H1 (cell line): ENCODE results near the gene WDR48. TPM values are rescaled to one million over a fixed set of nuclear protein-coding genes. Genes with fewer than 3 reads are reported as not detected.

ENCODE experiments used
- CTCF ChIA-PET: fragments of 300-600 bp; sonication (Branson Sonifier 250); formaldehyde crosslinking; loops from one replicate; lab custom pipeline; 2021; ENCODE audit not compliant: partially characterized antibody; lab: Charles Lee
- POLR2A ChIA-PET: fragments of 300-600 bp; sonication (Branson Sonifier 250); formaldehyde crosslinking; loops from one replicate; lab custom pipeline; 2021; ENCODE audit warnings: inconsistent platforms; ENCODE audit not compliant: partially characterized antibody; lab: Charles Lee
- DNase-seq, 2 experiments: peaks; one replicate each; pipeline versions ENCODE4 v3.0.0 to v3.0.0-alpha.2; 2010 to 2022; ENCODE audit warnings: low spot score in 2 of 2, low read depth in 1 of 2, mixed read lengths in 1 of 2
- FAIRE-seq: peaks from 2 replicates; lab custom pipeline; 2011; peaks lifted over from hg19 to GRCh38; lab: Jason Lieb, UNC
- H2AFZ ChIP-seq: 2 replicates; pipeline ENCODE4 v1.8.1; 2012; ENCODE audit warnings: low read length, inconsistent platforms
- H2AK5ac ChIP-seq: 2 replicates; pipeline ENCODE4 v1.6.1; 2013; ENCODE audit warnings: low read depth, low read length
- H2BK120ac ChIP-seq: replicated peaks from 2 replicates; pipeline ENCODE3; 2013; ENCODE audit warnings: low read depth, low read length, inconsistent platforms
- H2BK12ac ChIP-seq: 2 replicates; pipeline ENCODE4 v1.6.1; 2013; ENCODE audit warnings: low read depth, low read length
- H2BK15ac ChIP-seq: 2 replicates; pipeline ENCODE4 v1.6.1; 2013; ENCODE audit warnings: low read length
- H2BK20ac ChIP-seq: 2 replicates; pipeline ENCODE4 v1.6.1; 2013; ENCODE audit warnings: low read length
- H2BK5ac ChIP-seq: 2 replicates; pipeline ENCODE4 v1.6.1; 2013; ENCODE audit warnings: low read depth, low read length
- H3K14ac ChIP-seq: 2 replicates; pipeline ENCODE4 v1.6.1; 2013; ENCODE audit warnings: inconsistent platforms; ENCODE audit not compliant: insufficient read length
- H3K18ac ChIP-seq: 2 replicates; pipeline ENCODE4 v1.6.1; 2013; ENCODE audit warnings: low read length; ENCODE audit errors: extremely low read depth
- H3K23ac ChIP-seq: 2 replicates; pipeline ENCODE4 v1.6.1; 2013; ENCODE audit warnings: inconsistent platforms; ENCODE audit not compliant: insufficient read length
- H3K23me2 ChIP-seq: 2 replicates; pipeline ENCODE4 v1.6.1; 2013; ENCODE audit warnings: low read depth, low read length
- H3K27ac ChIP-seq: 2 replicates; pipeline ENCODE4 v1.6.1; 2011; ENCODE audit warnings: low read depth, low read length, inconsistent platforms
- H3K27me3 ChIP-seq, 4 experiments: replicated peaks in 1 of 4; 1 replicate in 1 of 4; 2 replicates in 3 of 4; pipeline versions ENCODE4 v1.6.1 to v1.8.1; 2011 to 2013; ENCODE audit warnings: low read length in 3 of 4, mild to moderate bottlenecking in 3 of 4, inconsistent platforms in 2 of 4, mixed read lengths in 2 of 4, moderate library complexity in 1 of 4; ENCODE audit not compliant: control insufficient read depth in 3 of 4, insufficient read depth in 3 of 4; ENCODE audit errors: extremely low read depth in 1 of 4
- H3K36me3 ChIP-seq, 4 experiments: 2 replicates each; pipeline versions ENCODE4 v1.6.1 to v1.8.1; 2011 to 2013; ENCODE audit warnings: mild to moderate bottlenecking in 4 of 4, low read length in 3 of 4, moderate library complexity in 2 of 4, control low read depth in 1 of 4, inconsistent platforms in 1 of 4; ENCODE audit not compliant: insufficient read depth in 4 of 4, control insufficient read depth in 2 of 4
- H3K4ac ChIP-seq: replicated peaks from 2 replicates; pipeline ENCODE3; 2013; ENCODE audit warnings: low read length, low read depth, mixed read lengths, inconsistent platforms; ENCODE audit not compliant: insufficient read length
- H3K4me1 ChIP-seq, 4 experiments: replicated peaks in 1 of 4; 1 replicate in 1 of 4; 2 replicates in 3 of 4; pipeline versions ENCODE4 v1.6.1 to v1.8.1; 2011 to 2013; ENCODE audit warnings: low read length in 3 of 4, inconsistent platforms in 2 of 4, mixed read lengths in 1 of 4; ENCODE audit not compliant: insufficient read depth in 4 of 4, control insufficient read depth in 3 of 4
- H3K4me2 ChIP-seq, 2 experiments: 2 replicates each; pipeline versions ENCODE4 v1.6.1 to v1.8.1; 2011 to 2013; ENCODE audit warnings: low read depth in 2 of 2, low read length in 2 of 2, control low read depth in 1 of 2, inconsistent platforms in 1 of 2, mild to moderate bottlenecking in 1 of 2; ENCODE audit not compliant: insufficient read depth in 1 of 2
- H3K4me3 ChIP-seq, 4 experiments: fragments of 200-600, 300-600 bp in 1 of 4; sonication (generic), shearing (Covaris generic), sonication (Bioruptor Twin) in 1 of 4; 2 replicates each; pipeline versions ENCODE4 v1.5.1 to v1.8.1; 2011 to 2016; ENCODE audit warnings: low read length in 4 of 4, low read depth in 3 of 4, control low read depth in 2 of 4, inconsistent platforms in 2 of 4, mild to moderate bottlenecking in 2 of 4, mixed read lengths in 1 of 4, moderate library complexity in 1 of 4; ENCODE audit not compliant: insufficient read depth in 2 of 4; ENCODE audit errors: extremely low read depth in 1 of 4
- H3K56ac ChIP-seq: replicated peaks from 2 replicates; pipeline ENCODE3; 2013; ENCODE audit warnings: low read depth, mild to moderate bottlenecking, mixed read lengths, low read length, inconsistent platforms; ENCODE audit not compliant: insufficient read length
- H3K79me1 ChIP-seq: 2 replicates; pipeline ENCODE4 v1.6.1; 2013; ENCODE audit warnings: low read depth, low read length, control low read depth
- H3K79me2 ChIP-seq, 2 experiments: 2 replicates each; pipeline versions ENCODE4 v1.6.1 to v1.8.1; 2012 to 2013; ENCODE audit warnings: low read length in 2 of 2, mild to moderate bottlenecking in 2 of 2, inconsistent platforms in 1 of 2; ENCODE audit not compliant: insufficient read depth in 2 of 2, control insufficient read depth in 1 of 2
- H3K9ac ChIP-seq, 4 experiments: replicated peaks in 1 of 4; 1 replicate in 1 of 4; 2 replicates in 3 of 4; pipeline versions ENCODE4 v1.6.1 to v1.8.1; 2011 to 2013; ENCODE audit warnings: low read depth in 3 of 4, low read length in 3 of 4, control low read depth in 2 of 4, mild to moderate bottlenecking in 2 of 4, moderate library complexity in 2 of 4, inconsistent platforms in 1 of 4; ENCODE audit errors: extremely low read depth in 1 of 4
- H3K9me3 ChIP-seq, 2 experiments: 2 replicates each; pipeline versions ENCODE4 v1.6.1 to v1.8.1; 2012 to 2013; ENCODE audit warnings: mild to moderate bottlenecking in 2 of 2, moderate library complexity in 2 of 2, control low read depth in 1 of 2, inconsistent platforms in 1 of 2, low read depth in 1 of 2, low read length in 1 of 2, mixed read lengths in 1 of 2; ENCODE audit not compliant: insufficient read depth in 2 of 2
- H4K20me1 ChIP-seq, 2 experiments: replicated peaks in 1 of 2; 2 replicates each; pipeline versions ENCODE3 to v1.8.1; 2011 to 2013; ENCODE audit warnings: inconsistent platforms in 2 of 2, low read length in 2 of 2, mild to moderate bottlenecking in 1 of 2; ENCODE audit not compliant: insufficient read depth in 2 of 2, control insufficient read depth in 1 of 2
- H4K5ac ChIP-seq: 2 replicates; pipeline ENCODE4 v1.6.1; 2013; ENCODE audit warnings: low read length, low read depth, mixed read lengths, inconsistent platforms; ENCODE audit not compliant: insufficient read length
- H4K8ac ChIP-seq: 2 replicates; pipeline ENCODE4 v1.8.0; 2013; ENCODE audit warnings: mild to moderate bottlenecking, moderate library complexity, low read length, inconsistent platforms; ENCODE audit not compliant: insufficient read depth; ENCODE audit errors: extremely low read depth
- H4K91ac ChIP-seq: replicated peaks from 2 replicates; pipeline ENCODE3; 2013; ENCODE audit warnings: low read length, mixed read lengths, inconsistent platforms; ENCODE audit not compliant: insufficient read length
- ATF3 ChIP-seq: IDR thresholded peaks from 2 replicates; pipeline ENCODE4 v1.6.1; 2011; ENCODE audit warnings: low read depth, mild to moderate bottlenecking, low read length; ENCODE audit not compliant: insufficient read depth
- CBX5 ChIP-seq: fragments of 300-800, 300-1000 bp; sonication (generic); IDR thresholded peaks from 2 replicates; pipeline ENCODE4 v1.7.1; 2016; ENCODE audit warnings: antibody characterized with exemption, low read length, low read depth
- CREB1 ChIP-seq: IDR thresholded peaks from 2 replicates; pipeline ENCODE4 v1.6.1; 2012; ENCODE audit warnings: inconsistent platforms
- HDAC6 ChIP-seq: IDR thresholded peaks from one replicate; pipeline ENCODE4 v1.7.1; 2012; ENCODE audit warnings: low read depth, mild to moderate bottlenecking, inconsistent platforms, low read length, moderate library complexity
- MAFK ChIP-seq: IDR thresholded peaks from 2 replicates; pipeline ENCODE4 v1.6.1; 2012; ENCODE audit warnings: low read depth, mild to moderate bottlenecking, improper control_type of control experiment, low read length
- NRF1 ChIP-seq: IDR thresholded peaks from 2 replicates; pipeline ENCODE4 v1.6.1; 2011; ENCODE audit warnings: mild to moderate bottlenecking, low read depth, low read length, improper control_type of control experiment
- POLR2A ChIP-seq, 2 experiments: IDR thresholded peaks; 1 replicate in 1 of 2; 2 replicates in 1 of 2; pipeline ENCODE4 v1.6.1; 2011; ENCODE audit warnings: low read depth in 2 of 2, low read length in 2 of 2, mild to moderate bottlenecking in 2 of 2; ENCODE audit errors: control extremely low read depth in 1 of 2
- RBBP5 ChIP-seq: IDR thresholded peaks from 2 replicates; pipeline ENCODE4 v1.7.1; 2012; ENCODE audit warnings: low read depth, mild to moderate bottlenecking, inconsistent platforms, low read length, moderate library complexity, borderline replicate concordance
- SIRT6 ChIP-seq: IDR thresholded peaks from one replicate; pipeline ENCODE4 v1.7.1; 2012; ENCODE audit warnings: low read length, inconsistent platforms
- SP1 ChIP-seq: IDR thresholded peaks from 2 replicates; pipeline ENCODE4 v1.6.1; 2011; ENCODE audit warnings: low read depth, low read length
- TCF12 ChIP-seq: IDR thresholded peaks from 2 replicates; pipeline ENCODE4 v1.6.1; 2011; ENCODE audit warnings: low read depth, mild to moderate bottlenecking, low read length
- USF2 ChIP-seq: IDR thresholded peaks from 2 replicates; pipeline ENCODE4 v1.6.1; 2011; ENCODE audit warnings: low read length, improper control_type of control experiment
- ZNF274 ChIP-seq: IDR thresholded peaks from 2 replicates; pipeline ENCODE4 v1.7.0; 2012; ENCODE audit warnings: low read length, borderline replicate concordance; ENCODE audit errors: extremely low read depth
- WGBS, 2 experiments: shearing (Covaris generic) in 1 of 2; methylation state at CpG; one replicate each; pipeline versions ENCODE4 v1.1.6 to v1.1.7; 2013 to 2015; ENCODE audit warnings: low lambda C conversion rate in 2 of 2, mixed read lengths in 2 of 2, inconsistent platforms in 1 of 2, low coverage in 1 of 2, missing lambda C conversion rate in 1 of 2; ENCODE audit not compliant: insufficient replicate concordance in 2 of 2, insufficient coverage in 1 of 2, insufficient read length in 1 of 2; ENCODE audit errors: extremely low coverage in 1 of 2, missing lambda C conversion rate in 1 of 2; 5-methylcytosine and 5-hydroxymethylcytosine counted together
- polyA plus RNA-seq, 7 experiments: library from polyadenylated mRNA; depleted of rRNA in 3 of 7; stranded (reverse) in 5 of 7; unstranded in 2 of 7; fragments of >200 nt in 5 of 7; fragments of 200-250 nt in 2 of 7; gene quantifications; 1 replicate in 5 of 7; 2 replicates in 1 of 7; 4 replicates in 1 of 7; pipeline versions ENCODE4 v1.2.1 to v1.2.3, GENCODE V29; 2011 to 2013; ENCODE audit warnings: missing spikeins in 2 of 7, mixed read lengths in 2 of 7
- total RNA-seq: library from RNA; stranded (reverse); fragmentation: NEBNext Ultra II Directional; extraction: Animal tissue kit (Norgen Biotek cat#: 25700); gene quantifications from 2 replicates; pipeline ENCODE4 v1.2.1, GENCODE V29; 2021

WDR48 gene
- total and polyA plus RNA-seq, 2 of the 8 experiments (the other 6 are each of a cell fraction or from before 2014, with no cell fraction given) = 21.2 to 54.1 TPM

GRCh38 chr3:39138804-39139415 lies 87.1 kb downstream of the WDR48 start:
- no peak overlapping the region for H3K27ac ChIP-seq
- no peak overlapping the region for H3K18ac ChIP-seq
- H2BK5ac ChIP-seq = no peak overlapping the region
- no peak overlapping the region for H4K5ac ChIP-seq
- H3K4me1 ChIP-seq = peaks cover 0 to 3% (median 0%) of the 10 kb centered on the region in 4 experiments; a peak in 1 of 7 replicates
- H3K56ac ChIP-seq = no peak overlapping the region
- H3K9me3 ChIP-seq = no peaks in the 10 kb centered on the region
- H3K79me1 ChIP-seq = peaks cover 2% of the 10 kb centered on the region; the same call in 1 of the 2 replicates
- 91% methylated on average over 6 of the region's 7 CpGs; no CpG with 5 or more reads in 1 of the 2 experiments for WGBS, 2 experiments
- no peak overlapping the region for H2AK5ac ChIP-seq
- H4K8ac ChIP-seq = no peak overlapping the region
- H3K9ac ChIP-seq = no peak overlapping the region
- H3K14ac ChIP-seq = no peak overlapping the region
- CTCF ChIA-PET = interaction anchor here (1.0 to 6.8 kb wide), 2 partner anchors 50 to 149 kb away, joined by 4 to 43 read pairs; no protein-coding TSS in a partner anchor
- no peak overlapping the region for H2BK12ac ChIP-seq
- H2BK15ac ChIP-seq = no peak overlapping the region
- H3K4ac ChIP-seq = no peak overlapping the region
- H3K23me2 ChIP-seq = no peaks in the 10 kb centered on the region
- FAIRE-seq (no peak), DNase-seq (no peak)
- no peak overlapping the region for H3K4me3 ChIP-seq
- H3K79me2 ChIP-seq = no peaks in the 10 kb centered on the region
- H2AFZ ChIP-seq = no peak overlapping the region
- no peak overlapping the region for H4K91ac ChIP-seq
- no peak overlapping the region for H3K23ac ChIP-seq
- H3K4me2 ChIP-seq = no peak overlapping the region
- H3K36me3 ChIP-seq = peaks cover 9 to 22% (median 11%) of the 10 kb centered on the region in 4 experiments; a peak in 6 of 8 replicates
- no peaks in the 10 kb centered on the region for H3K27me3 ChIP-seq
- POLR2A ChIA-PET = interaction anchor here (1.3 to 2.3 kb wide), 2 partner anchors 8 to 12 kb away, joined by 4 to 8 read pairs; no protein-coding TSS in a partner anchor
- no peak overlapping the region for H2BK20ac ChIP-seq
- peaks cover 0 to 7% of the 10 kb centered on the region in 2 experiments for H4K20me1 ChIP-seq
- no peak overlapping the region for H2BK120ac ChIP-seq
- no peak for TF ChIP-seq TCF12
- TF ChIP-seq ZNF274 = no peak
- no peak for TF ChIP-seq POLR2A (IDR thresholded peaks at IDR 0.05; ENCODE audit: control extremely low read depth in 1 of 2, low read depth in 2 of 2, low read length in 2 of 2)
- TF ChIP-seq NRF1 = no peak
- no peak for TF ChIP-seq RBBP5
- TF ChIP-seq USF2 = no peak
- no peak for TF ChIP-seq CREB1
- TF ChIP-seq HDAC6 = no peak
- no peak for TF ChIP-seq MAFK
- no peak for TF ChIP-seq SIRT6
- no peak for TF ChIP-seq ATF3
- TF ChIP-seq SP1 = no peak
- TF ChIP-seq CBX5 = no peak
